WI38 (cell line): ENCODE data around the gene CHST2.
"Not testable (repeated sequence)": the region's sequence is repeated elsewhere in the genome, so short reads cannot be mapped to it uniquely, and the experiment has no call there.

ENCODE experiments used
- H3K4me3 ChIP-seq: 2 replicates; pipeline ENCODE4 v1.5.1; 2011; ENCODE audit warnings: low read depth, mild to moderate bottlenecking, control low read depth, low read length
- TF ChIP-seq, protein P1 (sequence below): IDR thresholded peaks from 2 replicates; pipeline ENCODE4 v1.5.1; 2012; ENCODE audit warnings: low read depth, mild to moderate bottlenecking, control low read depth, low read length

CHST2 gene

DNA sequence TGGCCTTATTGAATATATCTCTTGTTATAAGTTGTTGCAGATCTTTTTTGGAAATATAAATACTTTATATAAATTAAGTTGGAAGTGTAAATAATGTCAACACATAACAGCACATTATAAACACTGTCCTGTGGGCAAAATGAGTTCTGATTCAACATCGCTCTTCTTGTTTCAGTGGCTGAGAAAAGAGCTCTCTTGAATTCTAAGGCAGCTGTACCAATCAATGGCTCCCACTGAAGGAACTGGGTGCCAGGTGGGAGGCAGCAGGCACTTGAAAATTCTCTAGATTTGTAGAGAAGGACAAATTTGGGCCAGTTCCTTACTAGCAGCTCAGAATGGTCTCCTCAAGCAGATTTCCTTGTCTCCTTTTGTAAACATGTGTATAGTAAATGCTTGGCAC is 45.6 kb downstream of the CHST2 start:
- TF ChIP-seq, protein P1, sequence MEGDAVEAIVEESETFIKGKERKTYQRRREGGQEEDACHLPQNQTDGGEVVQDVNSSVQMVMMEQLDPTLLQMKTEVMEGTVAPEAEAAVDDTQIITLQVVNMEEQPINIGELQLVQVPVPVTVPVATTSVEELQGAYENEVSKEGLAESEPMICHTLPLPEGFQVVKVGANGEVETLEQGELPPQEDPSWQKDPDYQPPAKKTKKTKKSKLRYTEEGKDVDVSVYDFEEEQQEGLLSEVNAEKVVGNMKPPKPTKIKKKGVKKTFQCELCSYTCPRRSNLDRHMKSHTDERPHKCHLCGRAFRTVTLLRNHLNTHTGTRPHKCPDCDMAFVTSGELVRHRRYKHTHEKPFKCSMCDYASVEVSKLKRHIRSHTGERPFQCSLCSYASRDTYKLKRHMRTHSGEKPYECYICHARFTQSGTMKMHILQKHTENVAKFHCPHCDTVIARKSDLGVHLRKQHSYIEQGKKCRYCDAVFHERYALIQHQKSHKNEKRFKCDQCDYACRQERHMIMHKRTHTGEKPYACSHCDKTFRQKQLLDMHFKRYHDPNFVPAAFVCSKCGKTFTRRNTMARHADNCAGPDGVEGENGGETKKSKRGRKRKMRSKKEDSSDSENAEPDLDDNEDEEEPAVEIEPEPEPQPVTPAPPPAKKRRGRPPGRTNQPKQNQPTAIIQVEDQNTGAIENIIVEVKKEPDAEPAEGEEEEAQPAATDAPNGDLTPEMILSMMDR, result no peak
- no peak overlapping the region for H3K4me3 ChIP-seq

DNA sequence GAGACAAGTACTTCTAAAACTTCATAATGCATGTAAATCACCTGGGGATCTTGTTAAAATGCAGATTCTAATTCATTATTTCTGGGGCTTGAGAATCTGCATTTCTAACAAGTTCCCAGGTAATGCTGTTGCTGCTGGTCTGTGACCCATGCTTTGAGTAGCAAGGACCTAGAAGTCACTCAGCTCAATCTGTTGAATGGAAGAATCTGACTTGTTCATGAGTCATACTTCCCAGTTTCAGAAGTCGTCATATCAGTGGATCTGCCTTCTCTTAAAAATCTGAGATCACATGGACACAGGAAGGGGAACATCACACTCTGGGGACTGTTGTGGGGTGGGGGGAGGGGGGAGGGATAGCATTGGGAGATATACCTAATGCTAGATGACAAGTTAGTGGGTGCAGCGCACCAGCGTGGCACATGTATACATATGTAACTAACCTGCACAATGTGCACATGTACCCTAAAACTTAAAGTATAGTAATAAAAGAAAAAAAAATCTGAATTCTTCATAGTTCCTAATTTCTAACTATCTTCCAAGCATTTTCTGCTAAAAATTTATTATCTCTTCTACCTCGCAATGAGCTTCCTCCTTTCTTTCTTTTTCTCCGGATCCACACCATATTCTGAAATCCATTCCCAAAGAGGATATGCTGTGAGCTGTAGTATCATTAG is 46.2 kb downstream of the CHST2 start:
- not testable (repeated sequence) for H3K4me3 ChIP-seq

DNA sequence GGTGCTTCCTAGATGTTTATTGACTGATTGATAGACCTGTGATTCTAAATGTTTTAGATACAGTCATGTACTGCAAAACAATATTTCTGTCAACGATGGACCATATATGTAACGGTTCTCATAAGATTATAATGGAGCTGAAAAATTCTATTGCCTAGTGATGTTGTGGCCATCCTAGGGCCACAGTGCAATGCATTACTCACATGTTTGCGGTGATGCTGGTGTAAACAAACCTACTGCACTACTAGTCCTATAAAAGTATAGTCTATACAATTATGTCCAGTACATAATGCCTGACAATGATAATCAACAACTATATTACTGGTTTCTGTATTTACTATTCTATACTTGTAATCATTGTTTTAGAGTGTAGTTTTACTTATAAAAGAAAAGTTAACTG is 46.8 kb downstream of the CHST2 start:
- no peak overlapping the region for H3K4me3 ChIP-seq

DNA sequence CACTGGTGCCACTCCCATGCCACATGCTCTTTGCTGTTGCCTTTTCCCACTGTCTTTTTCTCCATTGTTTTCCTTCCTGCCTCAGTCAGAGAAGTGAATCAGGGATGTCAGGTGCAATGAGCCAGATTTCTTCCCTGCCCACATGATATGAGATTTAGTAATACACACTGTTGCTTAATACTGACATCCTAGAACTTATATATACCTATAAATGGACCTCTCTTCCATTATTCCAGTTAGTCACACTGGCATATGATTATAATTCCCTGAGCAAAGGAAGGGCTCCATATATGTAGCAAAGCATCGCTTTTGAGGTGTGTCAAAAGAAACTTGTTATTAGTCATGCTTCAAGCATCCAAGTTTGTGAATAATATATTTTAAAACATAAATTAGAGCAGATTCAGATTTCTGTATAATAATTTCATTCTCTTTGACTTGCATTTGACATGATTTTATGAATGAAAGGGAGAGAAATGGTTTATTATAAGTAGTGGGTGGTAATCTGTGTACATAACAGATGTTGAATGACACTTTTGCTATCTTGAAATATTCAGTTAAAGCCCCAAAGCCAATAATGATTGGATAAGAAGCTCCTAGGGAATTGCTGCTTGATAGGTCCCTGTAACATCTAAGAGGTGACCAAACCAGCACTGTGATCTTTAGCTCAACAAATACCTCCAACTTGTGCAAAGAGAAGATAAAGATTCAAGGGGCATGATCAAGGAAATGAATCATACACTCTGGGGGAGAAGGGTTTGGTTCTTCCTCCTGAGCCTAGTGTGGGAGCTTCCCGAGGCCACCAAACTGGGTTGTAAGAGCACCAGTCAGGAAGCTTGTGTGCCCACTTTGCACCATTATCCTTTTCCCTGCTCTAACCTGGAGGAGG is 48.6 kb downstream of the CHST2 start:
- no peak overlapping the region for H3K4me3 ChIP-seq
- TF ChIP-seq, protein P1, result no peak

More for the DNA sequence above, 46.8 kb downstream of the CHST2 start:
- TF ChIP-seq, protein P1, result no peak

DNA sequence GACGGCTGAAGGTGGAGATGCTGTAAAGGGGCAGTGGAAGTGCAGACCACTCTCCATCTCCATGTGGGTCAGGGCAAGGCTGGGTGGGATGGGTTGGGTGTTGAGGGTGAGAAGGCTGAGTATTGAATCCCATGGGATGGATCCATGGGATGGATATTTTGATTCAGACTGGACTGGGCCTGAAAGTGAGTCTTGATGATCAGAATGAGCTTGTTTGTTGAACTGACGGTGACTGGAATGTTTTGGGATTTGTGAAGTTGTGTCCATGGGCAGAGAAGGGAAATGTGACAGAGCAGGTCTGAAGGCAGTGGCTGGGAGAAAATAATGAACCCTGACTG is 49.3 kb downstream of the CHST2 start:
- H3K4me3 ChIP-seq, result no peak overlapping the region
- TF ChIP-seq, protein P1, result no peak

DNA sequence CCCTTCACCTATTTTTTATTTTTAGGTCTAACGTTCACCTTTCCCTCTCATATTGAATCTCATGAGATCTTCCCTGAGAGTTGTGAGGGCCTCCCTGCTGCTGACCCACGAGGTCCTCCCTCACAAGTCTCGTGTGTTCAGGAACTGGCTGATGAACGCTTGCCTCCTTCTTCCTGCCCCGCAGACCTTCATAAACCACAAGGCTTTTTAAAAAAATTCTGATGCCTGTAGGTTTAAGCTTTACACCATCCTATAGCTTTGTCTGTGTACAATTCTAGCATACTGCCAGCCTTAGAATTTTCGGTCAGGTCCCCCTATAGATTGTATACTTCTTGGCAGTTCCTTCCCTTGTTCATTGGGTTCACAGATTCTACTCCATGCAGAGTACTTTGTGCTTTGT is 50.5 kb downstream of the CHST2 start:
- no peak overlapping the region for H3K4me3 ChIP-seq
- TF ChIP-seq, protein P1, result no peak

DNA sequence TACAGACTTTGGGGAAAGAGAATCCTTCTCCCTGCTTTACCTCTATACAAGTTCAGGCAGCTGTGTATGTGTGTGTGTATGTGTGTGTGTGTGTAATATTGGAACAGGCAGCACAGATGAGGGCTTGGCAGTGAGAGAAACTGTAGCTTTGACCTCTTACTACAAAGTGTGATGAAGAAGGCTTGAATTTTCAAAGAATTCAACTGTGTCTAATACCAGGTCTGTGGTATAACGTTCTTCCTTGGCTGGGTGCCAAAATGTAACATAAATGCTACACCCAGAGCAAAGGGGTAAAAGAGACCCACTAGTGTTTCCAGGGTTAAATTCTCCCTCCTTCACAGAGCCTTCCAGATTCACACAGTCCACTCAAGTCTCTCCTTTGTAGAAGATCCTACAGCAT is 51.1 kb downstream of the CHST2 start:
- TF ChIP-seq, protein P1, result no peak
- no peak overlapping the region for H3K4me3 ChIP-seq
